Pancreas (tissue), 10 donors: ENCODE results near the gene FMNL1. TPM values are rescaled to one million over a fixed set of nuclear protein-coding genes. Genes with fewer than 3 reads are reported as not detected.
A peak's percentile ranks its signal among the peaks of the same experiment; 100 is the strongest.

Source experiments
- ATAC-seq, 4 donors: fragments of 200-7000 bp; cut with Tn5 transposase; one replicate each; pipeline versions ENCODE4 v1.8.0 to v1.9.1; 2020; ENCODE audit warnings: mild to moderate bottlenecking in 4 of 4, moderate library complexity in 4 of 4
- DNase-seq, 6 donors: peaks; one replicate each; pipeline ENCODE4 v3.0.0-alpha.2; 2020
- FAIRE-seq: peaks from 2 replicates; lab custom pipeline; 2012; peaks lifted over from hg19 to GRCh38; lab: Jason Lieb, UNC
- H3K27ac ChIP-seq, 4 donors: fragments of 200-600 bp; sonication (generic); 1 replicate in 3 of 4; 2 replicates in 1 of 4; pipeline versions ENCODE4 v1.5.0 to v1.8.0; 2020
- H3K27me3 ChIP-seq, 4 donors: fragments of 200-600 bp; one replicate each; pipeline ENCODE4 v1.8.0; 2021
- H3K36me3 ChIP-seq, 3 donors: fragments of 200-600 bp; sonication (generic) in 1 of 3; one replicate each; pipeline versions ENCODE4 v1.5.0 to v1.8.0; 2020 to 2021
- H3K4me1 ChIP-seq, 3 donors: fragments of 200-600 bp; one replicate each; pipeline ENCODE4 v1.8.0; 2021
- H3K4me3 ChIP-seq, 4 donors: fragments of 200-600 bp; sonication (generic) in 2 of 4; one replicate each; pipeline versions ENCODE4 v1.5.0 to v1.8.0; 2020 to 2021
- H3K9me3 ChIP-seq, 4 donors: fragments of 200-600 bp; one replicate each; pipeline ENCODE4 v1.8.0; 2021
- CTCF ChIP-seq, 4 donors: fragments of 200-600 bp; sonication (generic) in 3 of 4; IDR thresholded peaks; one replicate each; pipeline versions ENCODE4 v1.5.0 to v1.8.0; 2021; ENCODE audit warnings: antibody characterized with exemption in 4 of 4
- WGBS, 2 donors: extraction: QIAGEN DNeasy Blood & Tissue Kit; methylation state at CpG; one replicate each; pipeline ENCODE4 v1.1.7; 2013; 5-methylcytosine and 5-hydroxymethylcytosine counted together
- intact Hi-C, 3 donors: fragments of 100-400 bp; cut with DNase I; formaldehyde crosslinking; loops; one replicate each; pipeline versions ENCODE4 v1.11.1 to v1.14.2; 2022
- polyA plus RNA-seq, 2 donors: library from polyadenylated mRNA; stranded (reverse); fragments of 200-250 nt; gene quantifications; one replicate each; pipeline ENCODE4 v1.2.3, GENCODE V29; 2013
- total RNA-seq, 6 donors: library from RNA; stranded (reverse); fragmentation: NEBNext Ultra II Directional in 4 of 6; extraction: Animal tissue kit (Norgen Biotek cat#: 25700) in 4 of 6; gene quantifications; one replicate each; pipeline versions ENCODE4 v1.2.1 to v1.2.4, GENCODE V29; 2021 to 2023
- donor health status: healthy with polysubstance abuse.
- donor health status: DM: no; HTN: no; CAD: no; lungs with moderate emphysema.
- donor health status: DM: no; HTN: no; CAD: no.
- donor health status: control.
- donor health status: control.
- donor health status: Bipolar disorder and iron deficiency.
- donor health status: DM: yes; HTN: yes; CAD: no.
- donor health status: DM: no; HTN: no; CAD: no.
- donor health status: DM: no; HTN: no; CAD: no.
- donor health status: DM: yes; HTN: yes; CAD: no.

Gene FMNL1
- total and polyA plus RNA-seq, 8 donors: 1.9 to 22.1 (median 5.4) TPM

GRCh38 chr17:45235416-45236281 lies 14.0 kb downstream of the FMNL1 start:
- H3K36me3 ChIP-seq: no peaks in the 10 kb centered on the region
- intact Hi-C loops: no loop called here
- H3K4me3 ChIP-seq: no peak overlapping the region
- ATAC-seq (peak; percentile 55 to 81 (median 77)), FAIRE-seq (no peak), DNase-seq (peak in 4 of 6 donors; percentile 66 to 87 (median 74))
- H3K27ac ChIP-seq: no peak overlapping the region
- WGBS, 2 donors: 40 to 57% methylated on average over 20 of the region's 20 CpGs
- H3K9me3 ChIP-seq: no peaks in the 10 kb centered on the region
- peak; percentile 51 to 84 (median 72) for TF ChIP-seq CTCF (IDR thresholded peaks at IDR 0.05)
- no peaks in the 10 kb centered on the region for H3K27me3 ChIP-seq
- no peaks in the 10 kb centered on the region for H3K4me1 ChIP-seq

GRCh38 chr17:45236282-45236606 lies 14.6 kb downstream of the FMNL1 start:
- H3K27ac ChIP-seq: no peak overlapping the region
- DNase-seq: no peak
- peaks cover 0 to 5% (median 3%) of the 10 kb centered on the region in 3 donors for H3K4me1 ChIP-seq
- intact Hi-C loops: no loop called here
- TF ChIP-seq CTCF (IDR thresholded peaks at IDR 0.05): no peak
- 65 to 80% methylated on average over 5 of the region's 5 CpGs for WGBS, 2 donors
- H3K36me3 ChIP-seq: no peaks in the 10 kb centered on the region
- H3K27me3 ChIP-seq: no peaks in the 10 kb centered on the region
- no peak for FAIRE-seq
- no peak for ATAC-seq
- no peaks in the 10 kb centered on the region for H3K9me3 ChIP-seq
- no peak overlapping the region for H3K4me3 ChIP-seq

- Histone ChIP-seq H3K27ac (no peak overlapping the region), H3K27me3 (no peaks in the 10 kb centered on the region), H3K4me1 (peaks cover 0 to 9% (median 6%) of the 10 kb centered on the region in 3 donors), H3K9me3 (no peaks in the 10 kb centered on the region), H3K4me3 (no peak overlapping the region), H3K36me3 (no peaks in the 10 kb centered on the region)
- intact Hi-C loops: no loop called here
- TF ChIP-seq CTCF (IDR thresholded peaks at IDR 0.05): no peak
- 87 to 94% methylated on average over 2 of the region's 2 CpGs for WGBS, 2 donors
- ATAC-seq (no peak), FAIRE-seq (no peak), DNase-seq (no peak)
These were observed 16.0 kb downstream of the FMNL1 start for GRCh38 chr17:45237686-45238085.

- TF ChIP-seq CTCF (IDR thresholded peaks at IDR 0.05): no peak
- Histone ChIP-seq H3K9me3 (no peaks in the 10 kb centered on the region), H3K36me3 (no peaks in the 10 kb centered on the region), H3K27me3 (no peaks in the 10 kb centered on the region), H3K4me3 (no peak overlapping the region), H3K27ac (no peak overlapping the region), H3K4me1 (peaks cover 0 to 9% (median 6%) of the 10 kb centered on the region in 3 donors)
- intact Hi-C loops: no loop called here
- 87 to 91% methylated on average over 7 of the region's 7 CpGs for WGBS, 2 donors
- ATAC-seq: no peak
- no peak for FAIRE-seq
- DNase-seq: no peak
These were observed 16.6 kb downstream of the FMNL1 start for GRCh38 chr17:45238155-45238774.
